ENCODE results near the gene TMEM208. TPM values are rescaled to one million over a fixed set of nuclear protein-coding genes. Genes with fewer than 3 reads are reported as not detected.

The TMEM208 gene
- total RNA-seq, 4 donors from 2014 or later, result 20.8 to 40.3 (median 31.0) TPM

DNA sequence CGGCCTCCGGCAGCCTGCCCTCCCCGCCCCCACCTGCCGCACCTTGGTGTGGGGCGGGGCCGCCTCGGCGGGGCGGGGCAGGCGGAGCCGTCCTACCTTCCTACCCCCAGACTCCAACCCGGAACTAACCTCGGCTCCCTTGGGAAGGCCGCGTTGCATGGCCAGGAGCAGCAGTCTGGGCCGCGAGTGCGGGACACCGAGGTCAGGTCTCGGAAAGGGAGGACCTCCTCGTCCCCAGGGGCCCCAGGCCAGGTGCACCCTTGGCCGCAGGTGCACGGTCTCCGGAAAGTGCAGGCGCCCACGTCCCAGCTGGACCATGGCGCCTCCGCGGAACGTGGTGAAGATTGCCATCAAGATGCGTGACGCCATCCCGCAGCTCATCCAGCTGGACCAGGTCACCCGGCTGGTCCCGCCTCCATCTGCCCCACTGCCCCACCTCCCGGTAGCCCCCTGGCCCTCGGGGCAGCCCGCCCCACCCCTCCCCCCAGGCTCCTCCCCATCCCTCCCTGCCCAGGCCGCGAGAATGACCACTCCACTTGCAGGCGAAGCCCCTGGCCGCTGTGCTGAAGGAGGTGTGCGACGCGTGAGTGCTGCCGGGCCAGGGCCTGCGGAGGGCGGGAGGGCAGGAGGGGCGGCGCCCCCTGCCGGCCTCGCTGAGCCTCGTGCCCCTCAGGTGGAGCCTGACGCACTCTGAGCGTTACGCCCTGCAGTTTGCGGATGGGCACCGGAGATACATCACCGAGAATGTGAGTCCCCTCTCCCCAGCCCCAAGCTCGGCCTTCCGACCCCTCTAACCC lies 27.7 kb upstream of the TMEM208 start, which contains the start of gene ELMO3:
ELMO3 (plus strand) TSS at position 121 of the 797 bp plus-strand sequence; CDS start at position 317, 196 bp downstream.
- H3K4me3 ChIP-seq (ENCODE audit: low read depth, poor library complexity, severe bottlenecking), result peak within 1 kb of the TSS; percentile 4
- peak in 1 of 2 donors; percentile 89 for DNase-seq (ENCODE audit: low spot score in 2 of 2)
- TF ChIP-seq, protein P1, sequence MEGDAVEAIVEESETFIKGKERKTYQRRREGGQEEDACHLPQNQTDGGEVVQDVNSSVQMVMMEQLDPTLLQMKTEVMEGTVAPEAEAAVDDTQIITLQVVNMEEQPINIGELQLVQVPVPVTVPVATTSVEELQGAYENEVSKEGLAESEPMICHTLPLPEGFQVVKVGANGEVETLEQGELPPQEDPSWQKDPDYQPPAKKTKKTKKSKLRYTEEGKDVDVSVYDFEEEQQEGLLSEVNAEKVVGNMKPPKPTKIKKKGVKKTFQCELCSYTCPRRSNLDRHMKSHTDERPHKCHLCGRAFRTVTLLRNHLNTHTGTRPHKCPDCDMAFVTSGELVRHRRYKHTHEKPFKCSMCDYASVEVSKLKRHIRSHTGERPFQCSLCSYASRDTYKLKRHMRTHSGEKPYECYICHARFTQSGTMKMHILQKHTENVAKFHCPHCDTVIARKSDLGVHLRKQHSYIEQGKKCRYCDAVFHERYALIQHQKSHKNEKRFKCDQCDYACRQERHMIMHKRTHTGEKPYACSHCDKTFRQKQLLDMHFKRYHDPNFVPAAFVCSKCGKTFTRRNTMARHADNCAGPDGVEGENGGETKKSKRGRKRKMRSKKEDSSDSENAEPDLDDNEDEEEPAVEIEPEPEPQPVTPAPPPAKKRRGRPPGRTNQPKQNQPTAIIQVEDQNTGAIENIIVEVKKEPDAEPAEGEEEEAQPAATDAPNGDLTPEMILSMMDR (IDR thresholded peaks at IDR 0.05), result no peak
- TF ChIP-seq POLR2A (IDR thresholded peaks at IDR 0.05), result no peak
- WGBS, 2 donors, result 34 to 41% methylated on average over 18 to 37 of the region's 61 CpGs
- intact Hi-C loops (cut with DNase I; ENCODE audit: low total_unique reads), result no loop called here

GRCh38 chr16:67199808-67200198 lies 27.1 kb upstream of the TMEM208 start:
- DNase-seq (ENCODE audit: low spot score in 2 of 2), result no peak
- H3K4me3 ChIP-seq (ENCODE audit: low read depth, poor library complexity, severe bottlenecking), result no peak overlapping the region
- intact Hi-C loops (cut with DNase I; ENCODE audit: low total_unique reads), result no loop called here
- TF ChIP-seq, protein P1 (IDR thresholded peaks at IDR 0.05), result no peak
- TF ChIP-seq POLR2A (IDR thresholded peaks at IDR 0.05), result no peak
- 29 to 51% methylated on average over 21 to 22 of the region's 22 CpGs for WGBS, 2 donors

- DNase-seq (ENCODE audit: low spot score in 2 of 2), result no peak
- 81 to 86% methylated on average over 5 to 7 of the region's 8 CpGs for WGBS, 2 donors
- intact Hi-C loops (cut with DNase I; ENCODE audit: low total_unique reads), result no loop called here
- no peak overlapping the region for H3K4me3 ChIP-seq (ENCODE audit: low read depth, poor library complexity, severe bottlenecking)
- no peak for TF ChIP-seq POLR2A (IDR thresholded peaks at IDR 0.05)
- TF ChIP-seq, protein P1 (IDR thresholded peaks at IDR 0.05), result no peak
Measured at GRCh38 chr16:67200491-67200890, 26.4 kb upstream of the TMEM208 start.

- WGBS, 2 donors, result 92 to 94% methylated on average over 40 of the region's 40 CpGs
- no peak overlapping the region for H3K4me3 ChIP-seq (ENCODE audit: low read depth, poor library complexity, severe bottlenecking)
- intact Hi-C loops (cut with DNase I; ENCODE audit: low total_unique reads), result no loop called here
- no peak for TF ChIP-seq POLR2A (IDR thresholded peaks at IDR 0.05)
- TF ChIP-seq, protein P1 (IDR thresholded peaks at IDR 0.05), result no peak
- no peak for DNase-seq (ENCODE audit: low spot score in 2 of 2)
Measured at GRCh38 chr16:67201411-67202345, 25.3 kb upstream of the TMEM208 start.

- DNase-seq (ENCODE audit: low spot score in 2 of 2), result no peak
- intact Hi-C loops (cut with DNase I; ENCODE audit: low total_unique reads), result no loop called here
- H3K4me3 ChIP-seq (ENCODE audit: low read depth, poor library complexity, severe bottlenecking), result no peak overlapping the region
- WGBS, 2 donors, result 85 to 89% methylated on average over 8 to 12 of the region's 12 CpGs
- no peak for TF ChIP-seq POLR2A (IDR thresholded peaks at IDR 0.05)
- TF ChIP-seq, protein P1 (IDR thresholded peaks at IDR 0.05), result no peak
Measured at GRCh38 chr16:67202426-67202825, 24.5 kb upstream of the TMEM208 start.
